ENCODE measurements around the gene DOCK11.

DNA sequence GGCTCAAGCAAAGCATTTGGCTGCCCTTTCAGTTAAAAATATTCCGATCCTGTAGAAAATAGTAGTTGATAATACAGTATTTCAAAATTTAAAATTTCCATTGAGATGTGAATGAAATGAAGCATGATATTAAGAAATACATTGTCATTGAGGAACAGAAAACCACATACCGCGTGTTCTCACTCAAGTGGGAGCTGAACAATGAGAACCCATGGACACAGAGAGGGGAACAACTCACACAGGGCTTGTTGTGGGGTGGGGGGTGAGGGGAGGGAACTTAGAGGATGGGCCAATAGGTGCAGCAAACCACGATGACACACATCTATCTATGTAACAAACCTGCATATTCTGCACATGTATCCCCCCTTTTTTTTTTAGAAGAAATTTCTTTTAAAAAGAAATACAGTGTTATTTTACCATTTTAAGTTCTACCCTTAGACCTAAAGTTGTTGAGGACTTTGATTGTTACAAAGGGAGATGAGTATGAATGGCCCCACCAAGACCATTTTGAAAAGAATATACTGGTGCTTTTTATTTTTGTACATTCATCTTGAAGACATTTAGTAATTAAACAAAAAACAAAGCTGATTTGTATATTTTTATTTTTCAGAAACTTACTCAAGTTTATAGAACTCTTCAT lies 179.8 kb downstream of the DOCK11 start:
- TF ChIP-seq, protein P1, sequence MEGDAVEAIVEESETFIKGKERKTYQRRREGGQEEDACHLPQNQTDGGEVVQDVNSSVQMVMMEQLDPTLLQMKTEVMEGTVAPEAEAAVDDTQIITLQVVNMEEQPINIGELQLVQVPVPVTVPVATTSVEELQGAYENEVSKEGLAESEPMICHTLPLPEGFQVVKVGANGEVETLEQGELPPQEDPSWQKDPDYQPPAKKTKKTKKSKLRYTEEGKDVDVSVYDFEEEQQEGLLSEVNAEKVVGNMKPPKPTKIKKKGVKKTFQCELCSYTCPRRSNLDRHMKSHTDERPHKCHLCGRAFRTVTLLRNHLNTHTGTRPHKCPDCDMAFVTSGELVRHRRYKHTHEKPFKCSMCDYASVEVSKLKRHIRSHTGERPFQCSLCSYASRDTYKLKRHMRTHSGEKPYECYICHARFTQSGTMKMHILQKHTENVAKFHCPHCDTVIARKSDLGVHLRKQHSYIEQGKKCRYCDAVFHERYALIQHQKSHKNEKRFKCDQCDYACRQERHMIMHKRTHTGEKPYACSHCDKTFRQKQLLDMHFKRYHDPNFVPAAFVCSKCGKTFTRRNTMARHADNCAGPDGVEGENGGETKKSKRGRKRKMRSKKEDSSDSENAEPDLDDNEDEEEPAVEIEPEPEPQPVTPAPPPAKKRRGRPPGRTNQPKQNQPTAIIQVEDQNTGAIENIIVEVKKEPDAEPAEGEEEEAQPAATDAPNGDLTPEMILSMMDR (IDR thresholded peaks at IDR 0.05) = no peak
- TF ChIP-seq POLR2A (IDR thresholded peaks at IDR 0.05) = no peak

Data from body of pancreas (tissue), 4 donors.